Measurements from ENCODE around the gene RBFOX2. TPM values are rescaled to one million over a fixed set of nuclear protein-coding genes. Genes with fewer than 3 reads are reported as not detected.

The RBFOX2 gene
- total RNA-seq, 1 experiment from 2014 or later: 91.1 TPM

GRCh38 chr22:36002718-36003260 lies 25.8 kb downstream of the RBFOX2 start:
- no peak for DNase-seq
- no peaks in the 10 kb centered on the region for H3K27me3 Mint-ChIP-seq (ENCODE audit: insufficient read depth, unreplicated experiment)
- Histone ChIP-seq H3K4me3 (ENCODE audit: low read depth, low read length) (no peak overlapping the region), H3K4me1 (peaks cover 22% of the 10 kb centered on the region), H3K36me3 (ENCODE audit: control insufficient read depth, insufficient read depth, low read length) (no peaks in the 10 kb centered on the region), H3K9me3 (no peaks in the 10 kb centered on the region; the same call in 1 of the 2 replicates), H3K27me3 (replicated peaks; ENCODE audit: control insufficient read depth, insufficient read depth, low read length) (no peaks in the 10 kb centered on the region)
- no peak for TF ChIP-seq CTCF (IDR thresholded peaks at IDR 0.05; ENCODE audit: insufficient read depth in 1 of 2, low read depth in 1 of 2, low read length in 1 of 2, severe bottlenecking in 1 of 2, unreplicated experiment in 1 of 2)
- no peak overlapping the region for H3K27ac Mint-ChIP-seq (ENCODE audit: unreplicated experiment)
- H3K4me1 Mint-ChIP-seq (ENCODE audit: low read depth, unreplicated experiment): peaks cover 21% of the 10 kb centered on the region
- POLR2A ChIA-PET: no interaction called here
- BruUV-seq (replicated peaks): no TSS peak
- H3K36me3 Mint-ChIP-seq (ENCODE audit: insufficient read depth, unreplicated experiment): no peaks in the 10 kb centered on the region
- no peaks in the 10 kb centered on the region for H3K9me3 Mint-ChIP-seq (ENCODE audit: unreplicated experiment)
- intact Hi-C loops (cut with micrococcal nuclease; ENCODE audit: unreplicated experiment): no loop called here
- CTCF ChIA-PET: interaction anchor here (0.6 kb wide), 1 partner anchor 80 kb away, joined by 3 read pairs; no protein-coding TSS in a partner anchor
- no peak overlapping the region for H3K4me3 Mint-ChIP-seq (ENCODE audit: unreplicated experiment)

GRCh38 chr22:36002084-36002483 lies 26.5 kb downstream of the RBFOX2 start:
- DNase-seq: no peak
- ChIA-PET POLR2A (no interaction called here), CTCF (interaction anchor here (0.6 kb wide), 1 partner anchor 80 kb away, joined by 3 read pairs; no protein-coding TSS in a partner anchor)
- Mint-ChIP-seq H3K36me3 (ENCODE audit: insufficient read depth, unreplicated experiment) (no peaks in the 10 kb centered on the region), H3K4me1 (ENCODE audit: low read depth, unreplicated experiment) (peaks cover 21% of the 10 kb centered on the region), H3K27me3 (ENCODE audit: insufficient read depth, unreplicated experiment) (no peaks in the 10 kb centered on the region), H3K9me3 (ENCODE audit: unreplicated experiment) (no peaks in the 10 kb centered on the region), H3K4me3 (ENCODE audit: unreplicated experiment) (no peak overlapping the region), H3K27ac (ENCODE audit: unreplicated experiment) (no peak overlapping the region)
- Histone ChIP-seq H3K9me3 (no peaks in the 10 kb centered on the region; the same call in 1 of the 2 replicates), H3K4me1 (peaks cover 22% of the 10 kb centered on the region), H3K27me3 (replicated peaks; ENCODE audit: control insufficient read depth, insufficient read depth, low read length) (no peaks in the 10 kb centered on the region), H3K36me3 (ENCODE audit: control insufficient read depth, insufficient read depth, low read length) (no peaks in the 10 kb centered on the region), H3K4me3 (ENCODE audit: low read depth, low read length) (no peak overlapping the region)
- intact Hi-C loops (cut with micrococcal nuclease; ENCODE audit: unreplicated experiment): no loop called here
- no peak for TF ChIP-seq CTCF (IDR thresholded peaks at IDR 0.05; ENCODE audit: insufficient read depth in 1 of 2, low read depth in 1 of 2, low read length in 1 of 2, severe bottlenecking in 1 of 2, unreplicated experiment in 1 of 2)
- BruUV-seq (replicated peaks): no TSS peak

GRCh38 chr22:35998748-35999147 lies 29.9 kb downstream of the RBFOX2 start:
- no peak overlapping the region for H3K4me3 Mint-ChIP-seq (ENCODE audit: unreplicated experiment)
- intact Hi-C loops (cut with micrococcal nuclease; ENCODE audit: unreplicated experiment): no loop called here
- TF ChIP-seq CTCF (IDR thresholded peaks at IDR 0.05; ENCODE audit: insufficient read depth in 1 of 2, low read depth in 1 of 2, low read length in 1 of 2, severe bottlenecking in 1 of 2, unreplicated experiment in 1 of 2): no peak
- no peak for DNase-seq
- Histone ChIP-seq H3K9me3 (no peaks in the 10 kb centered on the region; the same call in 1 of the 2 replicates), H3K27me3 (replicated peaks; ENCODE audit: control insufficient read depth, insufficient read depth, low read length) (no peaks in the 10 kb centered on the region), H3K36me3 (ENCODE audit: control insufficient read depth, insufficient read depth, low read length) (no peaks in the 10 kb centered on the region), H3K4me1 (peaks cover 22% of the 10 kb centered on the region), H3K4me3 (ENCODE audit: low read depth, low read length) (no peak overlapping the region)
- CTCF ChIA-PET: no interaction called here
- BruUV-seq (replicated peaks): no TSS peak
- no peaks in the 10 kb centered on the region for H3K36me3 Mint-ChIP-seq (ENCODE audit: insufficient read depth, unreplicated experiment)
- no peak overlapping the region for H3K27ac Mint-ChIP-seq (ENCODE audit: unreplicated experiment)
- H3K4me1 Mint-ChIP-seq (ENCODE audit: low read depth, unreplicated experiment): peaks cover 21% of the 10 kb centered on the region
- H3K27me3 Mint-ChIP-seq (ENCODE audit: insufficient read depth, unreplicated experiment): no peaks in the 10 kb centered on the region
- POLR2A ChIA-PET: no interaction called here
- H3K9me3 Mint-ChIP-seq (ENCODE audit: unreplicated experiment): no peaks in the 10 kb centered on the region

All from Caco-2 (cell line).